CD4-positive, alpha-beta T cell treated with Interleukin-15 for 4 hours (primary cell): ENCODE results near the gene OR2A42.
"Not testable (repeated sequence)": the region's sequence is repeated elsewhere in the genome, so short reads cannot be mapped to it uniquely, and the experiment has no call there.

Source experiments
- DNase-seq: peaks from one replicate; pipeline ENCODE4 v3.0.0-alpha.2; 2020; ENCODE audit warnings: low spot score

OR2A42 gene

GRCh38 chr7:144239365-144239764 is at the start of gene OR2A42:
OR2A42 (minus strand) TSS chr7:144239605; CDS start chr7:144232843, 6,762 bp downstream.
- not testable (repeated sequence) for DNase-seq

GRCh38 chr7:144287171-144287784 is 47.9 kb upstream of the OR2A42 start:
- DNase-seq, result not testable (repeated sequence)

- DNase-seq, result not testable (repeated sequence)
Measured at GRCh38 chr7:144283716-144284115, 44.3 kb upstream of the OR2A42 start.

- not testable (repeated sequence) for DNase-seq
Measured at GRCh38 chr7:144282490-144282889, 43.1 kb upstream of the OR2A42 start.

- DNase-seq, result not testable (repeated sequence)
Measured at GRCh38 chr7:144281981-144282380, 42.6 kb upstream of the OR2A42 start.

- not testable (repeated sequence) for DNase-seq
Measured at GRCh38 chr7:144280010-144280409, 40.6 kb upstream of the OR2A42 start.

GRCh38 chr7:144275281-144275680 is 35.9 kb upstream of the OR2A42 start:
- not testable (repeated sequence) for DNase-seq

- DNase-seq, result not testable (repeated sequence)
Measured at GRCh38 chr7:144269188-144269587, 29.8 kb upstream of the OR2A42 start, which contains the start of gene CTAGE8. CTAGE8 (minus strand) TSS chr7:144269288; CDS start chr7:144269250, 38 bp downstream.

GRCh38 chr7:144264692-144265091 is 25.3 kb upstream of the OR2A42 start, which contains the start of gene OR2A7:
OR2A7 (minus strand) TSS chr7:144264792; CDS start chr7:144259628, 5,164 bp downstream.
- DNase-seq, result not testable (repeated sequence)

GRCh38 chr7:144262128-144262527 is 22.7 kb upstream of the OR2A42 start:
- not testable (repeated sequence) for DNase-seq

GRCh38 chr7:144259067-144259466 is 19.7 kb upstream of the OR2A42 start:
- not testable (repeated sequence) for DNase-seq

- DNase-seq, result no peak
Measured at GRCh38 chr7:144256112-144256511, 16.7 kb upstream of the OR2A42 start.

- no peak for DNase-seq
Measured at GRCh38 chr7:144255471-144255897, 16.1 kb upstream of the OR2A42 start.

GRCh38 chr7:144252307-144252706 is 12.9 kb upstream of the OR2A42 start:
- DNase-seq, result not testable (repeated sequence)

- not testable (repeated sequence) for DNase-seq
Measured at GRCh38 chr7:144247674-144248330, 8.4 kb upstream of the OR2A42 start.

GRCh38 chr7:144246967-144247366 is 7.6 kb upstream of the OR2A42 start:
- not testable (repeated sequence) for DNase-seq

GRCh38 chr7:144245372-144245771 is 6.0 kb upstream of the OR2A42 start:
- not testable (repeated sequence) for DNase-seq

GRCh38 chr7:144238530-144239082 is 799 bp downstream of the OR2A42 start:
- not testable (repeated sequence) for DNase-seq

GRCh38 chr7:144233039-144233438 is 6.4 kb downstream of the OR2A42 start:
- not testable (repeated sequence) for DNase-seq

GRCh38 chr7:144231027-144231426 is 8.4 kb downstream of the OR2A42 start:
- DNase-seq, result not testable (repeated sequence)

GRCh38 chr7:144228810-144229209 is 10.6 kb downstream of the OR2A42 start:
- DNase-seq, result not testable (repeated sequence)

GRCh38 chr7:144226866-144227265 is 12.5 kb downstream of the OR2A42 start:
- not testable (repeated sequence) for DNase-seq

GRCh38 chr7:144223675-144224074 is 15.7 kb downstream of the OR2A42 start:
- not testable (repeated sequence) for DNase-seq
